Activated CD4-positive, alpha-beta T cell treated with anti-CD3 and anti-CD28 coated beads, Interleukin-2, Interleukin-6, amounts not matched to agents 100 ng/mL and 50 ng/mL, durations not matched to agents 16 hours and 8 hours (primary cell): Measurements from ENCODE around the gene RIPOR3.
"Not testable (repeated sequence)": the region's sequence is repeated elsewhere in the genome, so short reads cannot be mapped to it uniquely, and the experiment has no call there.

Experiments
- DNase-seq: peaks from one replicate; pipeline ENCODE4 v3.0.0-alpha.2; 2020

RIPOR3 gene

DNA sequence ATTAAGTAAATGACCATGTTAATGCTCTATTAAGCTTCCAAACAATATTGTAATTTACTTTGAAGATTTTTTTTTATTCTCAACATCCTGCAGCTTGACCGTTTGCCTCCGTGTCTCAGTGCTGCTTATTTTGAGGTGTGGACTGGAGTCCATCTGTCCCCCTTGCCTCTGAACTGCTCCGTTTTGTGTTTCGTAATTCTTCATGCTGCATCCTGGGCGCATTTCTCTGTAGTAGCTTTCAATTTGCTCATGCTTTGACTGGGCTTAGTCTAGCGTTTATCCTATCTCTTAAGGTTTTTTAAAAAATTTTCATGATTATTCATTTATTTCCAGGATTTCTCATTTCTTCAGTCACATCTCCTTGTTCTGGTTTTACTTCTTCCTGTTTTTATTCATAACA lies 143.4 kb downstream of the RIPOR3 start:
- DNase-seq, result peak; percentile 50

GRCh38 chr20:50546729-50547314 lies 144.5 kb downstream of the RIPOR3 start:
- DNase-seq, result peak; percentile 54

GRCh38 chr20:50545126-50545525 lies 146.2 kb downstream of the RIPOR3 start:
- no peak for DNase-seq

GRCh38 chr20:50543326-50543725 lies 148.0 kb downstream of the RIPOR3 start:
- DNase-seq, result no peak

DNA sequence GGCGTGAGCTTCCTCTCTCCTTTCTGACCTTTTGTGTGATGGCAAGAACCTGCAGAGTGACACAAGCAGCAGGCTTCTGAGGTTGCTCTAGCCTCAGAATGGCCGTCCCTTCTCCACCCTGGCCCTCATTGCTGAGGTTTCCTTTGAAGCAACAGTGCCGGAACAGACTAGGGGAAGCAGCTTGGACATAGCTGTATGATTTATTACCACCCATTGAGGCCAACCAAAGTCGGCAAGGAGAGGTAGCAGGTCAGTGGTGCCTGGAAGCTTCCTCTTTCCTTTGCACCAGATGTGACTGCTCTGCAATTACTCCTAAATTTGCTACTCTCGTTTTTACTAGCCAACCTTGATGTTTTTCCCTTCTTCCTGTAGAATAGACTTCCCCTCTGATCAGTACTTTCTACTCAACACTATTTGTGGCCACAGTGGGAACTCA lies 149.7 kb downstream of the RIPOR3 start:
- no peak for DNase-seq

GRCh38 chr20:50540620-50541605 lies 150.4 kb downstream of the RIPOR3 start:
- DNase-seq, result no peak

DNA sequence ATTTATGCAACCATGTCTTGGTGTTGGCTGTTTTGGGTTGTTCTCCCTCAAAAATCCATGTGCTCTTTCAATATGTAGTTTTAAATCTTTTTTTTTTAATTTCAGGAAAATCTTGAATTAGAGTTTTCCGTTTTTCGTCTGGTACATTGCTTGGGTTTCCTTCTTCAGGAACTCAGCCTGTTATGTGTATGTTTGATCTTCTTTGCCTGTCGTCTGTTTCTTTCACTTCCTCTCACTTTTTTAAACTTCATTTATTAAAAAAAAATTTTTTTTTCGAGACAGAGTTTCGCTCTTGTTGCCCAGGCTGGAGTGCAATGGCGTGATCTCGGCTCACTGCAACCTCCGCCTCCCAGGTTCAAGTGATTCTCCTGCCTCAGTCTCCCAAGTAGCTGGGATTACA lies 151.5 kb downstream of the RIPOR3 start:
- DNase-seq, result not testable (repeated sequence)

GRCh38 chr20:50538276-50538675 lies 153.1 kb downstream of the RIPOR3 start:
- DNase-seq, result no peak

DNA sequence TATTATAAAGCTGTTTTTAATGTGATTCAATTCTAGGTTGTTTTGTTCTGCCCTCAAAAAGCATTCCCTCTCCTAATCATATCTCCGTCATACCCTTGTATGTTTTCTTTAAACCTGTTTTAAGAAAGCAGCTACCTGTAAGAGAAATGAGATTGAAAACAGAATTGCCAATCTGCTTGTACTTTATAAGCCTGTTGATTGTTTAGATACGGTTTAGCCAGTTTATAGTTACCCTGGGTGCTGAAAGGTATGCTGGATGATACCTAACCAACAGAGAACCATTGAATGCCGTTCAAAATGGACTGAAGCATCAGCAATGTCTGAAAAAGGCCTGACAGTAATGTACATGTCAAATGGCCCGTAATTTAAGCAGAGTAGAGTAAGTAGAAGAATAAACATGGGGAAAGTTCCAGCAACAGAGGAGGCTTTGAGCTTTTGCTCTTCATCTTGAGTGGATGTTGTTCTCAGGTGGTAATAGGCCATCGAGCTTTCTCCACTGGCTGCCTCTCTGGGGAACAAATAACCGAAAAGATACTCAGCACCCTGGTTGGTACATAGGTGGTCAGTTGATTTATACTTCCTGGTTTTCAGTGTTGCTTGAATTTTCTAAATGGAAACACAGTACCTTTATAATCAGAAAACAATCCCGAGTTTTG lies 153.7 kb downstream of the RIPOR3 start:
- no peak for DNase-seq

GRCh38 chr20:50536333-50536732 lies 155.0 kb downstream of the RIPOR3 start:
- DNase-seq, result no peak
